ENCODE results near the gene CNOT10. TPM values are rescaled to one million over a fixed set of nuclear protein-coding genes. Genes with fewer than 3 reads are reported as not detected.

Gene CNOT10
- total RNA-seq, 2 donors from 2014 or later, result 20.0 to 26.5 TPM

DNA sequence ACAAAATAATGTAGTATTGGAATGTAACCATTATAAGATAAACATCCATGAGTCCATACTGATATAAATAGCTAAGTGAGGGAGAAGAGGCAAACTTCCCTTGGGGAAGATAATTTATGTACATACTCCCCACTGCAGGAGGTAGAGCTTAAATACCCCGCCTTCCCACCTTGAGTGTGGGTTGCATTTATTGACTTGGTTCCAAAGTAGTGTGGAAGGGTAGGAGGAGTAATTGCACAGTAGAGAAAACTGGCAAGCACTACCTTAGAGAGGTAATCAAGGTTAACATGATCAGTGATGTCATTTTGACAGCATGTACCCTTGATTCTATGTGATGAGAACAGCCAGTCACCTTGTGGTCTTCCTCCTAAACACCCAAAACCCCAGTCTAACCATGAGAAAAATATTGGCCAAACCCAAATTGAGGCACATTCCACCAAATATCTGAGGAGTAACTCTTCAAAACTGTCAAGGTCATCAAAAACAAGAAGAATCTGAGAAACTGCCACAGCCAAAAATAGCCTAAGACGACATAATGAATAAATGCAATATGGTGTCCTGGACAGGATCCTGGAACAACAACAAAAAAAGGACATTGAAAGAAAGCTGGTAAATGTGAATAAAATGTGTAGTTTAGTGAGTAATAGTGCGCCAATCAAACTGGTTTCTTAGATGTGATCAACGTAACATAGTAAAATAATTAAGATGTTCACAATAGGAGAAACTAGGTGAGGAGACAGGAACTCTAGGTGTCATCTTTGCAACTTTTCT lies 774 bp upstream of the CNOT10 start:
- intact Hi-C loops (cut with DNase I), result no loop called here

DNA sequence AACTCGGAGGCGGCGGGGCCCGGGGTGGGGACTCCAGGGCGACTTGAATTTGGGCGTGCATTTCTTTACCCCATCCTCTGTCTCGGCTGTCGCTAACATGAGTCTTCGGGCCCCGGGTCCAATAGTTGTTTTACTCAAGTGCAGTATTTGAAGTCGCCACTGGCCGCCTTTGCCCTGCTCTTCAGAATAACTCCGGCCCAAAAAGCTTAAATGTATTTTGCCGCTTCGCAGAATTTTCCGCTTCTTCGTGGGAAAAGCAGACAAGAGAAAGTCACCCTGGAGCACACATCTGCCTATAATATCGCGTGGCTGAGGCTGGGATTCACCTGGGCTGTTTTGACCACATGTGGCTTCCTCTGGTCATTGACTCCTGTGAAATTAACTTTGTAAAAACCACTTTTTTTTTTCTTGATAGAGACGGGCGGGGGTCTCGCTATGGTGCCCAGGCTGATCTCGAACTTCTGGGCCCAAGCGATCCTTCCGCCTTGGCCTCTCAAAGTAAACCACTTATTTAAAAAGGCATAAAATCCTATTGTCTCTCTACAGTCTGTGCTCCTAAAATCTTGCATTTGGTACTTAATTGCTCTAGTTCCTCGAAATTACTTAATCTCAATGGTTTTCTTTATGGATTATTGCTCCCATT lies 676 bp downstream of the CNOT10 start:
- no peak for DNase-seq (ENCODE audit: low spot score)
- intact Hi-C loops (cut with DNase I), result no loop called here

More for the DNA sequence above, 774 bp upstream of the CNOT10 start:
- DNase-seq (ENCODE audit: low spot score), result no peak

GRCh38 chr3:32686713-32687112 lies 1.7 kb downstream of the CNOT10 start:
- no peak for DNase-seq (ENCODE audit: low spot score)
- intact Hi-C loops (cut with DNase I), result no loop called here

- DNase-seq (ENCODE audit: low spot score), result no peak
- intact Hi-C loops (cut with DNase I), result no loop called here
Measured at GRCh38 chr3:32691847-32692246, 6.9 kb downstream of the CNOT10 start.

DNA sequence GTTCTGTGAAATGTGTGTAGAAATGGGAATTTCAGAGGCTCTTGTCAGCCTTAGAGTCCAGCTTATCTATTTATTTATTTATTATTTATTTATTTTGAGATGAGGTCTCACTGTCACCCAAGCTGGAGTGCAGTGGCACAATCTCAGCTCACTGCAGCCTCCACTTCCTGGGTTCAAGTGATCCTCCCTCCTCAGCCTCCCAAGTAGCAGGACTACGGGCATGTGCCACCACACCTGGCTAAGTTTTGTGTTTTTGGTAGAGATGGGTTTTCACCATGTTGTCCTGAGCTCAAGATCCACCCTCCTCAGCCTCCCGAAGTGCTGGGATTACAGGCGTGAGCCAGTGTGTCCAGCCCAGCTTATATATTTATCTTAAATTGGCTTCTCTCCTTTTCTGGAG lies 11.5 kb downstream of the CNOT10 start:
- intact Hi-C loops (cut with DNase I), result no loop called here
- DNase-seq (ENCODE audit: low spot score), result no peak

GRCh38 chr3:32698506-32698905 lies 13.5 kb downstream of the CNOT10 start:
- intact Hi-C loops (cut with DNase I), result no loop called here
- DNase-seq (ENCODE audit: low spot score), result no peak

DNA sequence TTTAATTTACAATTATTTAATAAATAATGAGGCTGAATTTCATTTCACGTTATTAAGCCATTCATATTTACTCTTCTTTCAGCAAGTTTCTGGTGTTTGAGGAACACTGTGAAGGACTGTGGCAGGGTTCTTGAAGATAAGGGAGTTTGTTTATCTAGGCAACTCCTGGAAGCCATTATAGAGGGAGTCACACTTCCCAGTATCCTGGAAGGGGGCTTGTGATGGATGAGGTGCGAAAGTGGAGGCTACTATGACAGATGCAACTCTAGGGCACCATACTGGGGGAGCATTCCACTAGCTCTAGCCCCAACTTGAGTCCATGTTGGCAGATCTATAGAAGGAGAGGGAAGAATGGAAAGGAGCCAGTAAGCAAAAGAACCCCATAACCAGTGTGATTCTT lies 14.4 kb downstream of the CNOT10 start:
- intact Hi-C loops (cut with DNase I), result no loop called here
- no peak for DNase-seq (ENCODE audit: low spot score)

GRCh38 chr3:32700244-32700643 lies 15.3 kb downstream of the CNOT10 start:
- intact Hi-C loops (cut with DNase I), result no loop called here
- no peak for DNase-seq (ENCODE audit: low spot score)

- intact Hi-C loops (cut with DNase I), result no loop called here
- DNase-seq (ENCODE audit: low spot score), result no peak
Measured at GRCh38 chr3:32703491-32703972, 18.5 kb downstream of the CNOT10 start.

GRCh38 chr3:32705232-32705631 lies 20.2 kb downstream of the CNOT10 start:
- intact Hi-C loops (cut with DNase I), result no loop called here
- DNase-seq (ENCODE audit: low spot score), result no peak

GRCh38 chr3:32706348-32707025 lies 21.5 kb downstream of the CNOT10 start:
- intact Hi-C loops (cut with DNase I), result no loop called here
- no peak for DNase-seq (ENCODE audit: low spot score)

DNA sequence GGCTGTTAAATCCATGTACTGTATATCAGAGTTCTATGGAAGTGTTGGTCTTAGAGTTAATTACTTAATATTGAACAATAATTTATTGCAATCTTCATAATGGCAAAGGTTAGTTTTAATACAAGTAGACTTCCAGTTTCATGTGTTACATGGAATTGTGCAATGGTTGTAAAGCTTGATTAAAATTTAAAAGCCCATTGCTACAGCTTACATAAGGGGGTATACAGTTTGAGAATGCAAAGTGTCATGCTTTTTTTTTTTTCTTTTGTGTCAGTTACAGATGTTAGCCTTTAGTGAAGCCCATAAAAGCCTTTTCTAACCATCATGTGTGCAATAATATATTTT lies 22.0 kb downstream of the CNOT10 start:
- no peak for DNase-seq (ENCODE audit: low spot score)
- intact Hi-C loops (cut with DNase I), result no loop called here

GRCh38 chr3:32708672-32709283 lies 23.8 kb downstream of the CNOT10 start:
- intact Hi-C loops (cut with DNase I), result no loop called here
- DNase-seq (ENCODE audit: low spot score), result no peak

GRCh38 chr3:32709346-32709745 lies 24.4 kb downstream of the CNOT10 start:
- DNase-seq (ENCODE audit: low spot score), result no peak
- intact Hi-C loops (cut with DNase I), result no loop called here

DNA sequence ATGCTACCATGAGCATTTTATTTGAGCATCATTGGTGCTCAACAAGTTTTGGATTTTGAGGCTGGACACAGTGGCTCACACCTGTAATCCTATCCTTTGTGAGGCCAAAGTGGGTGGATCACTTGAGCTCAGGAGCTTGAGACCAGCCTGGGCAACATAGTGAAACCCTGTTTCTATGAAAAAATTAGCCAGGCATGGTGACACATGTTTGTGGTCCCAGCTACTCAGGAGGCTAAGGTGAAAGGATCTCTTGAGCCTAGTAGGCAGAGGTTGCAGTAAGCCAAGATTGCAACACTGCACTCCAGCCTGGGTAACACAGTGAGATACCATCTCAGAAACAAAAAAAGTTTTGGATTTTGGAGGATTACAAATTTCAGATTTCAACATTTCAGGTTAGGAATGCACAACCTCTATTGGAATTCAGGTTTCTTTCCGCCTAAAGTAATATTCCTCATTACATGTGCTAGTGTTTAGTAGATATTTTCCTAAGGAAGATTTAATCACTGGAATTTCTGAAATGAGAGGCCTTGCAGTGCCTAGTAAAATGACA lies 27.6 kb downstream of the CNOT10 start:
- DNase-seq (ENCODE audit: low spot score), result no peak
- intact Hi-C loops (cut with DNase I), result no loop called here

DNA sequence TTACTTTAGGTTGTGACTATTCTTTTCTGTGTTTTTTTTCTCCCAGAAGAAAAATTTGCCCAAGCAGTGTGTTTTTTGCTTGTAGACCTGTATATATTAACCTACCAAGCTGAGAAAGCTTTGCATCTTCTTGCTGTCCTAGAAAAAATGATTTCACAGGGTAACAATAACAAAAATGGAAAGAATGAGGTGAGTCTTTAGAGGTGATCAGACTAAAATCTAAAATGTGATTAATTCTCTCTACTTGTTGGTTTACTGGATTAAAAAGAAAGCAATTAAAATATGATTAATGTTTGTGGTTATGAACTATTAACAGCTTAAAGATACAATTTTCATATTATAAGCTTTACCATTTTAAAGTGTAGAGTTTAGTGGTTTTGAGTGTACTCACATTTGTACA lies 28.2 kb downstream of the CNOT10 start:
- no peak for DNase-seq (ENCODE audit: low spot score)
- intact Hi-C loops (cut with DNase I), result no loop called here

DNA sequence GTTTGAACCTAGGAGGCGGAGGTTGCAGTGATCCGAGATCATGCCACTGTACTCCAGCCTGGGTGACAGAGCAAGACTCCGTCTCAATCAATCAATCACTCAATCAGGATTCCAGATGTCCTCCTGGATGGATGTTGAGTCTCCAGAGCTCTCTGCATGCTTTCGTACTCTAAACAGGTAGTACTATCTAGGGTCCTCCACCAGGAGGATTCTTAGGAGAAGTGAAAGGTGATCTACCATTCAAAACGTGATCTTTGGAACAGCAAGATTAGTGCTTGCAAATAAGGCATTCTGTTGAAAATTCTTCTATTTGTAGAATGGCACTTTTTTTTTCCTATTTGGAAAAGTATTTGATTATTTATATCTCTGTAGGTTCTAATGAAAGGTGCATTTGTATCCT lies 34.3 kb downstream of the CNOT10 start:
- intact Hi-C loops (cut with DNase I), result no loop called here
- DNase-seq (ENCODE audit: low spot score), result no peak

DNA sequence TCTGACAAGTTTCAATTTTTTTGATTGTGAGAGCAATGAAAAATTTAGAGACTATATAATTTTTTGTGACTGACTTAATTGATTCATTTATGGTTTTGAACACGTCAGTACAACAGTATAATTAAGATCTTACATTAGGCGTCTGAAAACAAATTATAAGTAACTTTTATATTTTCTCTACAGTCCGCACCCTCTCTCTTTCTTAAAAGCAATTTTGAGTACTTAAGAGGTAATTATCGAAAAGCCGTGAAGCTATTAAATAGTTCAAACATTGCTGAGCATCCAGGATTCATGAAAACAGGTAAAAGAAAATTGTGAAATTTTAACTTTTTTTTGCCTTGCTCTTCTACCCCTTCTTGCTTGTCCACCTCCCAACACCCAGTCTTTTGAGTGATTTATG lies 34.9 kb downstream of the CNOT10 start:
- no peak for DNase-seq (ENCODE audit: low spot score)
- intact Hi-C loops (cut with DNase I), result no loop called here

- intact Hi-C loops (cut with DNase I), result no loop called here
- no peak for DNase-seq (ENCODE audit: low spot score)
Measured at GRCh38 chr3:32725721-32726120, 40.7 kb downstream of the CNOT10 start.
